Calu3 (cell line): Measurements from ENCODE around the gene SP2. TPM values are rescaled to one million over a fixed set of nuclear protein-coding genes. Genes with fewer than 3 reads are reported as not detected.

ENCODE experiments used
- BruUV-seq: library from RNA; stranded (reverse); fragments of 400-500 nt; replicated peaks from 2 replicates; lab custom pipeline; 2021; lab: Mats Ljungman, UMichigan
- CTCF ChIA-PET: fragments of 300-600 bp; sonication (Branson Sonifier 250); formaldehyde crosslinking; loops from one replicate; lab custom pipeline; 2022; ENCODE audit warnings: antibody characterized with exemption; lab: Charles Lee
- DNase-seq: peaks from one replicate; pipeline ENCODE4 v3.0.0; 2022
- H3K27ac Mint-ChIP-seq: one replicate; pipeline ENCODE4 v1.8.0; 2022; ENCODE audit warnings: mixed read lengths; ENCODE audit not compliant: unreplicated experiment
- H3K27me3 Mint-ChIP-seq: one replicate; pipeline ENCODE4 v1.8.0; 2022; ENCODE audit warnings: mixed read lengths; ENCODE audit not compliant: unreplicated experiment
- H3K36me3 Mint-ChIP-seq: one replicate; pipeline ENCODE4 v1.8.0; 2022; ENCODE audit warnings: mild to moderate bottlenecking, moderate library complexity, mixed read lengths; ENCODE audit not compliant: insufficient read depth, unreplicated experiment
- H3K4me1 Mint-ChIP-seq: one replicate; pipeline ENCODE4 v1.8.0; 2022; ENCODE audit warnings: mild to moderate bottlenecking, low read depth, mixed read lengths; ENCODE audit not compliant: unreplicated experiment
- H3K4me3 Mint-ChIP-seq: one replicate; pipeline ENCODE4 v1.8.0; 2022; ENCODE audit warnings: mild to moderate bottlenecking, low read depth, moderate library complexity, mixed read lengths; ENCODE audit not compliant: unreplicated experiment
- H3K9me3 Mint-ChIP-seq: one replicate; pipeline ENCODE4 v1.8.0; 2022; ENCODE audit warnings: low read depth, mixed read lengths; ENCODE audit not compliant: unreplicated experiment
- CTCF ChIP-seq: fragments of 200-600 bp; IDR thresholded peaks from one replicate; pipeline ENCODE4 v1.8.0; 2022; ENCODE audit warnings: antibody characterized with exemption; ENCODE audit not compliant: unreplicated experiment
- intact Hi-C: fragments of 100-400 bp; cut with micrococcal nuclease; formaldehyde crosslinking; loops from one replicate; pipeline ENCODE4 v1.10.0; 2022; ENCODE audit not compliant: unreplicated experiment
- total RNA-seq: library from RNA; stranded (reverse); gene quantifications from 2 replicates; pipeline ENCODE4 v1.2.3, GENCODE V29; 2022

The SP2 gene
- total RNA-seq, 1 experiment from 2014 or later = 21.5 TPM

DNA sequence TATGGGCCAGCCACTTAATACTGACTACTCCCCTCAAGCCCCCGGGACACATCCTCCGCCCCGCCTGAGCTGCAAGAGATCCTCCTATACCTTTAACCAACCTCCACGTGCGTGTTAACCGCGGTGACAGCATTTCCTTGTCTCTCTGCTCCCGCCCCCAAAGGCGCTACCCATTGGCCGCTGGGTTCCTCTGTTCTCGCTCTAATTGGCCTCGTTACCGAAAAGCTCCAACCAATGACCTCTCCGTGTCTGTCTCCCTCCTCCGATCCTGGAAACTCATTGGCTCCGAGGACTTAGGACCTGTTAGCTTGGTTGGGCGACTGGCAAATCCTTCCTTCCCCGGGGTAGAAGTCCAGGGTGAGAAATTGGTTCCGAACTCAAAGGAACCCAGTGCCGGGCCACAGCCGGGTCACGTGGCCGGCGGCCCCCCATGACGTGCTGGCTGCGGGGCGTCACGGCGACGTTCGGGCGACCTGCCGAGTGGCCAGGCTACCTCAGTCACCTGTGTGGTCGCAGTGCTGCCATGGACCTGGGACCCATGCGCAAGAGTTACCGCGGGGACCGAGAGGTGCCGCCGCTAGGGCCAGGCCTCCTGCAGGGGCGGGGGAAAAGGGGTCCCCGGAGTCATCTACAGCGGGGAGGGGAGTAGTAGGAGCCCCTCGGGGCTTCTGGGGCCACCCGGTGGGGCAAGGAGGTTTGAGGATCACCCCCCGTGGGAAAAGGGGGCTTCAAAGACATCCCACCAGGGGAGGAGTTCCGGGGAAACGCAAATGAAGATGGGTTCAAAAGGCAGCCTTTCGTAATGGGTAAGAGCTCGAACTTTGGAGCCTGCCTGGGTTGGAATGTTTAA, 45.4 kb downstream of the SP2 start, which contains the start of gene PNPO:
PNPO (plus strand) TSS at position 326 of the 850 bp plus-strand sequence; CDS start at position 431, 105 bp downstream.
- intact Hi-C loops = loop anchor here (10.0 kb wide), 1 partner anchor 97 kb away; the partner anchor contains the start of gene SCRN2
- H3K27ac Mint-ChIP-seq = peak within 1 kb of the TSS; percentile 80
- no TSS peak for BruUV-seq

GRCh38 chr17:47942096-47942510, 46.1 kb downstream of the SP2 start:
- DNase-seq = no peak
- no TSS peak for BruUV-seq
- H3K4me1 Mint-ChIP-seq = peaks cover 52% of the 10 kb centered on the region
- no peaks in the 10 kb centered on the region for H3K27me3 Mint-ChIP-seq
- CTCF ChIA-PET = interaction anchor here (0.7 to 2.9 kb wide), 6 partner anchors 8 to 1397 kb away, joined by 3 to 27 read pairs (median 4); partner anchors contain the start of genes CDK5RAP3 and SCRN2
- peak overlapping the region; percentile 89 for H3K4me3 Mint-ChIP-seq
- H3K27ac Mint-ChIP-seq = peak overlapping the region; percentile 80
- peaks cover 34% of the 10 kb centered on the region for H3K36me3 Mint-ChIP-seq
- intact Hi-C loops = loop anchor here (10.0 kb wide), 1 partner anchor 97 kb away; the partner anchor contains the start of gene SCRN2
- TF ChIP-seq CTCF = no peak
- peaks cover 4% of the 10 kb centered on the region for H3K9me3 Mint-ChIP-seq

More for the DNA sequence above, 45.4 kb downstream of the SP2 start, which contains the start of gene PNPO:
- CTCF ChIA-PET = interaction anchor here (0.5 to 2.9 kb wide), 15 partner anchors 9 to 1397 kb away, joined by 3 to 27 read pairs (median 3); partner anchors contain the start of genes CDK5RAP3, PRR15L and SCRN2
- no peaks in the 10 kb centered on the region for H3K27me3 Mint-ChIP-seq
- H3K9me3 Mint-ChIP-seq = peaks cover 4% of the 10 kb centered on the region
- peaks cover 27% of the 10 kb centered on the region for H3K36me3 Mint-ChIP-seq
- H3K4me3 Mint-ChIP-seq = peak within 1 kb of the TSS; percentile 89
- H3K4me1 Mint-ChIP-seq = peaks cover 52% of the 10 kb centered on the region
- TF ChIP-seq CTCF = no peak
- peak; percentile 98 for DNase-seq

GRCh38 chr17:47942568-47942967, 46.5 kb downstream of the SP2 start:
- H3K27me3 Mint-ChIP-seq = no peaks in the 10 kb centered on the region
- peak overlapping the region; percentile 89 for H3K4me3 Mint-ChIP-seq
- CTCF ChIA-PET = interaction anchor here (0.7 to 2.9 kb wide), 3 partner anchors 28 to 1396 kb away, joined by 3 to 27 read pairs (median 6); partner anchors contain the start of gene CDK5RAP3
- no peak for TF ChIP-seq CTCF
- BruUV-seq = TSS peak; percentile 13
- peaks cover 4% of the 10 kb centered on the region for H3K9me3 Mint-ChIP-seq
- intact Hi-C loops = loop anchor here (10.0 kb wide), 1 partner anchor 98 kb away; the partner anchor contains the start of gene SCRN2
- H3K4me1 Mint-ChIP-seq = peaks cover 54% of the 10 kb centered on the region
- H3K36me3 Mint-ChIP-seq = peaks cover 38% of the 10 kb centered on the region
- H3K27ac Mint-ChIP-seq = peak overlapping the region; percentile 80
- DNase-seq = no peak

GRCh38 chr17:47945080-47945479, 49.0 kb downstream of the SP2 start:
- Mint-ChIP-seq H3K4me3 (no peak overlapping the region), H3K27ac (no peak overlapping the region), H3K27me3 (no peaks in the 10 kb centered on the region), H3K36me3 (peaks cover 57% of the 10 kb centered on the region), H3K9me3 (peaks cover 4% of the 10 kb centered on the region), H3K4me1 (peaks cover 75% of the 10 kb centered on the region)
- no peak for TF ChIP-seq CTCF
- no peak for DNase-seq
- CTCF ChIA-PET = interaction anchor here (0.5 to 2.3 kb wide), 3 partner anchors 15 to 54 kb away, joined by 3 to 10 read pairs (median 7); no protein-coding TSS in a partner anchor
- BruUV-seq = no TSS peak
- intact Hi-C loops = loop anchor here (5.0 to 10.0 kb wide), 2 partner anchors 48 to 100 kb away; partner anchors contain the start of genes SCRN2 and SP2
